ENCODE data around the gene QSER1. TPM values are rescaled to one million over a fixed set of nuclear protein-coding genes. Genes with fewer than 3 reads are reported as not detected.

The QSER1 gene
- total RNA-seq, 1 donor from 2014 or later = 17.9 TPM

DNA sequence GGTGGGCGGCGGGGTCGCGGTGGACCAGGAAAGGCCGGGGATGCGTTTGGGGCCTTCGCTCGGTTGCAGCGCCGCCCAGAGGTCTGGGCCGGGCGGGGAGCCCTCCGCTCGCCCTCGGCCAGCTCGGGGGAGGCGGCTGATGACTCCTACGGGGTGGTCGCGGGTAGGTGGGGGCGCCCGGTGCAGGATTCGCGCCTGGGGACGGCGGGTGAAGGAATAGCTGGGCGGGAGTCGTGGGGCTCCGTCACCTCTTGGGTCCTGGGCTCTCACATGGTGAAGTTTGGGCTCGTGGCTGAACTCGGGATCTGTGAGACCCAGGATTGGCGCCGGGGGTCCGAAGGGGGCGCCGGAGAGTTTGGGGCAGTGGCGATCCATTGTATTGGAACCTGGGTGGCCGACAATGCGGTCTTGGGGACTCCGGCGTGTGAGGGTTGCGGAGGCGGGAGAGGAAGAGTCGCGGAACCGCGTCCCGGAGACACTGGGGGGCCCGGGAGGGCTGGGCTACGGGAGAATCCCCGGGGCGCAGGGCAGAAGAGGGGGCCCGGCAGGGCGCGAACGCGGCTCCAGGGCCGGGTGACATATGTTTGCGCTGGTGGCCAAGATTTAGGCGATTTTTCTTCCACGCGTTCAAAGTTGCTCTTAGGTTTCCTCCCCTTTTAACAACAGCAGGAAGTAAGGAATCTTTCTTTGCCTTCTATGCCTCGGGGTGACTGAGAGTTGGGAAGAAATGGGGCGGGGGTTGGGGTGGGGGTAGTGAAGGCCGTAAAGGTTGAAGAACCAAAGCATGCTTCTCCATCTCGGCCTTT is 935 bp downstream of the QSER1 start:
- Mint-ChIP-seq H3K4me1 (ENCODE audit: low read depth) (peaks cover 27% of the 10 kb centered on the region), H3K27ac (peak overlapping the region; percentile 95)
- peak; percentile 23 for DNase-seq (ENCODE audit: low spot score)

DNA sequence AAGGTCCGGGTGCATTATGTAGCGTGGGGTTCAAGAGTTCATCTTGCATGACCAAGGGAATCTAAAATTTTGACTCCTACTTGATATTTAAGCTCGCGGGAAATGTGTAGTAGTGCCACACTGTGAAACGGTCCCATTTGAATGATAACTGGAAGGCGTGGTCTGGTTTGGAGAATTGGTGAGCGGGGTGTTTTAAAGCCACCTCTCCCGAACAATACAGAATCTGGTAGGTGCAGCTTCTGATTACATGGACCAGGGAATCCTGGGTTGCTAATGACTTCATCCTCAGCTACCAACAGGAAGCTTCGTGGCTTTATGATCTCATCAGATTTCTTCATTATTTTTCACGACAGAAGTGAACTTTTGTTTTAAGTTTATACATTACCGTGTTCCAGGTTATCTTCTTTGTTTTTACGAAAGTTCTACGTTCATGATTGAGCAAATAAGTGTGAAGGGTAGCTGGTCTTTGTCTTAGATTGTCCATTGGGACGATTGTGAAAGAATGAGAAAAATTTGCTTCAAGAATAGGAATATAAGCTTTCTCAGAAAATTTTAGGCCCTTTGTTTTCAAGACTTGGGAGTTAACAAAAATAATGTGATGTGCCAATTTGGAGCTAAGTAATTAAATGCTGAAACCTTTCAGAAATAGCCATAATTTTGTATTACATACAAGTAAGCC is 1.7 kb downstream of the QSER1 start:
- Mint-ChIP-seq H3K4me1 (ENCODE audit: low read depth) (peaks cover 30% of the 10 kb centered on the region), H3K4me3 (ENCODE audit: low read depth) (peak overlapping the region; percentile 98), H3K27ac (peak overlapping the region; percentile 95), H3K9me3 (no peaks in the 10 kb centered on the region), H3K27me3 (ENCODE audit: low read depth) (peaks cover 8% of the 10 kb centered on the region), H3K36me3 (ENCODE audit: low read depth) (peaks cover 7% of the 10 kb centered on the region)
- no peak for DNase-seq (ENCODE audit: low spot score)
- intact Hi-C loops (cut with micrococcal nuclease) = loop anchor here (2.0 to 5.0 kb wide), 2 partner anchors 267 to 312 kb away; partner anchors contain the start of genes CSTF3 and EIF3M

More for the DNA sequence above, 935 bp downstream of the QSER1 start:
- Mint-ChIP-seq H3K9me3 (no peaks in the 10 kb centered on the region), H3K4me3 (ENCODE audit: low read depth) (peak overlapping the region; percentile 98), H3K36me3 (ENCODE audit: low read depth) (peaks cover 7% of the 10 kb centered on the region), H3K27me3 (ENCODE audit: low read depth) (peaks cover 8% of the 10 kb centered on the region)
- intact Hi-C loops (cut with micrococcal nuclease) = loop anchor here (2.0 to 5.0 kb wide), 3 partner anchors 65 to 311 kb away; partner anchors contain the start of genes CSTF3, EIF3M and PRRG4

DNA sequence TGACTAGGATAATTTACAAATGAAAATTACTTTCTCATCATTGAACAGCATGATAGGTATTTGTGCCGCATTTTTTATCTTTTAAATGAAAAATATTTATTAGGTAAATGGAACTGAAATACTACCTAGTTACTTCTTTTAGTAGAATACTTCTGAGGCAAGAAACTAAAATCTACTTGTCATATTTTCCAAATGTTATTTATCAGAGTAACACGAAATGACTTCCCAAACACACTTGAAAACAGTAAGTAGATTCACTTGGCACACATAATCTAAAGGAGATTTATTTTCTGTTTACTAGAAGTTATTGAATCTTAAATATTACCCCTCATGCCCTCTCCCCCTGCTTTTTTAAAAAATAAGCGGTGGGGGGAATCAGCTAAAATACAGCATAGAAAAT is 2.3 kb downstream of the QSER1 start:
- intact Hi-C loops (cut with micrococcal nuclease) = loop anchor here (2.0 to 5.0 kb wide), 2 partner anchors 266 to 313 kb away; partner anchors contain the start of genes CSTF3 and EIF3M
- H3K4me1 Mint-ChIP-seq (ENCODE audit: low read depth) = peaks cover 36% of the 10 kb centered on the region
- peaks cover 11% of the 10 kb centered on the region for H3K36me3 Mint-ChIP-seq (ENCODE audit: low read depth)
- H3K4me3 Mint-ChIP-seq (ENCODE audit: low read depth) = peak overlapping the region; percentile 41
- H3K27me3 Mint-ChIP-seq (ENCODE audit: low read depth) = peaks cover 8% of the 10 kb centered on the region
- no peak overlapping the region for H3K27ac Mint-ChIP-seq
- H3K9me3 Mint-ChIP-seq = no peaks in the 10 kb centered on the region
- DNase-seq (ENCODE audit: low spot score) = no peak

DNA sequence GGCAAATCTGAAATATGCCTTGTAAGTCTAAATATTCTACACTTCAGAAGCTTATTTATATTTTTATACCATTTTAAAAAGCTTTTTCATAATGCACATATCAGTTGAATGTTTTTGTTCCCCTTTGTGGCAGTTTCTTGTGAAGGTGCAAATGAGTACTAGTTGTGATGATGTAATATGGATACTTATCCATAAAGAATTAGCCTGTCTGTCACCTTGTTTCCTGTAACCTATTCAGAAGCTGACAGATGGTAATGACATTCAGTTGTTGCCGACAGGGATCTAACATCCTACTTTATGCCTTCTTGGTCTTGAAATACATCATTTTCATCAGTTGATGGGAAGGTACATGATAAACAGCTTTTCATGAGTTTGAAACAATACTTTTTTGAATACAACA is 2.9 kb downstream of the QSER1 start:
- peaks cover 5% of the 10 kb centered on the region for H3K27me3 Mint-ChIP-seq (ENCODE audit: low read depth)
- H3K27ac Mint-ChIP-seq = no peak overlapping the region
- peak overlapping the region; percentile 41 for H3K4me3 Mint-ChIP-seq (ENCODE audit: low read depth)
- peaks cover 36% of the 10 kb centered on the region for H3K4me1 Mint-ChIP-seq (ENCODE audit: low read depth)
- no peaks in the 10 kb centered on the region for H3K9me3 Mint-ChIP-seq
- H3K36me3 Mint-ChIP-seq (ENCODE audit: low read depth) = peaks cover 13% of the 10 kb centered on the region
- intact Hi-C loops (cut with micrococcal nuclease) = loop anchor here (2.0 kb wide), 1 partner anchor 265 kb away; the partner anchor contains the start of gene CSTF3
- no peak for DNase-seq (ENCODE audit: low spot score)

DNA sequence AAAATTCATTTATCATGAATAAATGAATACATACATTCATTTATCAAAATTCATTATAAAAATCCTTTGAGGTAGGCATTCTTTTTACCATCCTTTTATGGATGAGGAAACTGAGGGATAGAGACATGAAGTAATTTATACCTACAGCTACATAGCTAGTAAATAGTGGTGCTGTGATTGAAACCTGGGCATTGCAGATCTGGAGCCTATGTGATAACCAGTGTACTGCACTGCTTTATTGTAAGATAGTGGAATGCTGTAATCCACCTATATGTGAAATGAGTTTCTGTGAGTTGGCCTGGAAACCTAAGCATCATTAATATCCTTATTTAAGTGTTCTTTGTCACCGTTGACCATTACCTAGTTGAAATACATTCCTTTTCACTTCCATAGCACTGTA is 4.5 kb downstream of the QSER1 start:
- Mint-ChIP-seq H3K4me3 (ENCODE audit: low read depth) (no peak overlapping the region), H3K4me1 (ENCODE audit: low read depth) (peaks cover 31% of the 10 kb centered on the region), H3K36me3 (ENCODE audit: low read depth) (peaks cover 17% of the 10 kb centered on the region), H3K27me3 (ENCODE audit: low read depth) (no peaks in the 10 kb centered on the region), H3K9me3 (no peaks in the 10 kb centered on the region), H3K27ac (no peak overlapping the region)
- intact Hi-C loops (cut with micrococcal nuclease) = no loop called here
- no peak for DNase-seq (ENCODE audit: low spot score)

DNA sequence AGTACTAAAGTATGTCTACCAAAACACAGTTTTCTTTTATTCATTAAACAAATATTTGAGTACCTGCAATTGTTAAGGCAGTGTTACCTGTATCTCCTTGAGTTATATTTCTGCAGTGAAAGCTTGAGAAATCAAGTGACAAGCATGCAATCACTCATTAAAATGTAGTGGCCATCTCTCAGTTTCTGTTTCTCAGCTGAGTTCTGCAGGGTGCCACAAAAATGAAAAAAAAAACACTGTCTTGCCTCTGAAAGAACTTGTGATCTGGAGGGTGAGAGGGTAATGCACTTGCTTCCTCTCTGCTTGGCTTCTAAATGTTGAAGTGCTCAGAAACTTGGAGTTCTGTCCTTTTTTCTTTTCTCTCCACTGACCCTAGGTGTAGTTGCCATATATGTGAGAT is 6.8 kb downstream of the QSER1 start:
- Mint-ChIP-seq H3K4me1 (ENCODE audit: low read depth) (peaks cover 24% of the 10 kb centered on the region), H3K4me3 (ENCODE audit: low read depth) (no peak overlapping the region), H3K27me3 (ENCODE audit: low read depth) (no peaks in the 10 kb centered on the region), H3K27ac (no peak overlapping the region), H3K9me3 (no peaks in the 10 kb centered on the region), H3K36me3 (ENCODE audit: low read depth) (peaks cover 19% of the 10 kb centered on the region)
- intact Hi-C loops (cut with micrococcal nuclease) = no loop called here
- DNase-seq (ENCODE audit: low spot score) = no peak

DNA sequence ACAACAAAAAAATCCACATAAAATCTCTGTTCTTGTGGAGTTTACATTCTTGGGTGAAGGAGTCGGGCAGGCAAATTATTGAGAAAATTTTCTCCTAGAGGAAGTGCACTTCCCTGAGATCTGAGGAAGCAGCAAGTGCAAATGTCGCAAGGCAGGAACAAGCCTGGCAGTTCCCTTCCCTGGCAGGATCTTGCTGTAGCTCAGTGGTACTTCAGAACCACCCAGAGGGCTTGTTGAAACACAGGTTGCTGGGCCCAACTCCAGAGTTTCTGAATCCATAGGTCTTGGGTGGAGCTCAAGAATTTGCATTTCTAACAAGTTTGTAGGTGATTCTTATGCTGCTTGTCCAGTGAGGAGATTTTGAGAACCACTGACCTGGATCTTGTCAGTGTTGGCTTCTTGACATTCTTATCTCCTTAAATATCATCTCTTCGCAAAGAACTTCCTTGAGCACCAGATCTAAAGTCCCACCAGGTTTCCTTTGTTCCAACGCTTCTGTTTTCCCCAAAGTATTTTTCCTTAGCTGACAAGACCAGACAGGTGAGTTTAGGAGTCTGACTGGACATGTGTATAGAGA is 9.6 kb downstream of the QSER1 start:
- Mint-ChIP-seq H3K36me3 (ENCODE audit: low read depth) (peaks cover 12% of the 10 kb centered on the region), H3K9me3 (no peaks in the 10 kb centered on the region), H3K4me3 (ENCODE audit: low read depth) (no peak overlapping the region), H3K27me3 (ENCODE audit: low read depth) (no peaks in the 10 kb centered on the region), H3K27ac (no peak overlapping the region), H3K4me1 (ENCODE audit: low read depth) (peaks cover 21% of the 10 kb centered on the region)
- intact Hi-C loops (cut with micrococcal nuclease) = no loop called here
- no peak for DNase-seq (ENCODE audit: low spot score)

DNA sequence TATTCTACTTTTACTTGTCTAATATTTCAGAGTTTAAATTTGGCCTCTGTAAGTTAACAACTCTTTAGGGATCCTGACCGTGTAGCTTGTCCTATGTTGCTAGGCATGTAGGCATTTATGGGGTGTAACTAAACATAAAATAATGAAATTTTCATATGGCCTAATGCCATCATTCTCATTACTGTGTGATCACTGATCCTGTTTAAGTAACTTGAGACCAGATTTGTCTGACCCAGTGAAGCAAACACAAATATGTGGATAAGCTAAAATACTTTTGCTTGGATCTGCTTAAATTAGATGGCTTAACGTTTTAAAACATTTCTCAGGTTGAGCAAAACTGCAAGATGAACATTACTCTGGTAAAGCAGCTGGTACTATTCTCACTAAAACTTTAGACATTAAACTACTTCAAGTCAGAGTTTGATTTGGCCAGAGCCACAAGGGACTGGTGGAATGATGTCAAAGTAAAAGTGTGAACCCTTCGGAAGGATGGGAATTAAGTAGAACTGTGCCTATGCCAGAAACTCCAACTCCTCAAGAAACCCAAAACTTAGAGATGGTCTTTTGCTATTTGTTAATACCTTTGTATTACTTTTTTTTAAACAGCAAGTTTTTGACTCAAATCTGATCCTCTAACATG is 12.5 kb downstream of the QSER1 start:
- no peak for DNase-seq (ENCODE audit: low spot score)
- peaks cover 5% of the 10 kb centered on the region for H3K4me1 Mint-ChIP-seq (ENCODE audit: low read depth)
- H3K9me3 Mint-ChIP-seq = no peaks in the 10 kb centered on the region
- no peaks in the 10 kb centered on the region for H3K27me3 Mint-ChIP-seq (ENCODE audit: low read depth)
- H3K4me3 Mint-ChIP-seq (ENCODE audit: low read depth) = no peak overlapping the region
- intact Hi-C loops (cut with micrococcal nuclease) = no loop called here
- H3K36me3 Mint-ChIP-seq (ENCODE audit: low read depth) = peaks cover 21% of the 10 kb centered on the region
- no peak overlapping the region for H3K27ac Mint-ChIP-seq

DNA sequence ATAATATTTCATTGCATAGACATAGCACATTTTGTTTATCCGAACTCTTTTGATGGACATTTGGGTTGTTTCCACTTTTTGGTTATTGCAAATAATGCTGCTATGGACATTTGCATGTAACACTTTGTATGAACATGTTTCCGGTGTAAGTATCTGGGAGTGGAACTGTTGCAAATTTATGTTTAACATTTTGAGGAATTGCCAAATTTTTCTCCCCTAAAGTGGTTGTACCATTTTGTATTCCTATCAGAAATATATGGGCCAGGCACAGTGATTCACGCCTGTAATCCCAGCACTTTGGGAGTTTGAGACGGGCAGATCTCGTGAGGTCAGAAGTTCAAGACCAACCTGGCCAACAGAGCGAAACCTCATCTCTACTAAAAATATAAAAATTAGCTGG is 16.0 kb downstream of the QSER1 start:
- Mint-ChIP-seq H3K4me1 (ENCODE audit: low read depth) (peaks cover 7% of the 10 kb centered on the region), H3K9me3 (no peaks in the 10 kb centered on the region), H3K27me3 (ENCODE audit: low read depth) (no peaks in the 10 kb centered on the region), H3K36me3 (ENCODE audit: low read depth) (peaks cover 14% of the 10 kb centered on the region), H3K27ac (no peak overlapping the region), H3K4me3 (ENCODE audit: low read depth) (no peak overlapping the region)
- DNase-seq (ENCODE audit: low spot score) = no peak
- intact Hi-C loops (cut with micrococcal nuclease) = no loop called here

DNA sequence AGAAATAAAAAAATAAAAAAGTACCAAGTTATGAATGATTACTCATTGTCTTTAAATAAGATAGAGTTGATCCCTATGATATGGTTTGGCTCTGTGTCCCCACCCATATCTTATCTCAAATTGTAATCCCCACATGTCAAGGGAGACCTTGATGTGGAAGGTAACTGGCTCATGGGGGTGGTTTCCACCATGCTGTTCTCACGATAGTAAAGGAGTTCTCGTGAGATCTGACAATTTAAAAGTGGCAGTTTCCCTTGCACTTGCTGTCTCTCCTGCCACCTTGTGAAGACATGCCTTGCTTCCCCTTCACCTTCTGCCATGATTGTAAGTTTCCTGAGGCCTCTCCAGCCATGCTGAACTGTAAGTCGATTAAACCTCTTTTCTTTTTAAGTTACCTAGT is 18.8 kb downstream of the QSER1 start:
- DNase-seq (ENCODE audit: low spot score) = no peak
- peaks cover 14% of the 10 kb centered on the region for H3K36me3 Mint-ChIP-seq (ENCODE audit: low read depth)
- no peaks in the 10 kb centered on the region for H3K27me3 Mint-ChIP-seq (ENCODE audit: low read depth)
- no peaks in the 10 kb centered on the region for H3K9me3 Mint-ChIP-seq
- intact Hi-C loops (cut with micrococcal nuclease) = no loop called here
- no peak overlapping the region for H3K27ac Mint-ChIP-seq
- no peak overlapping the region for H3K4me3 Mint-ChIP-seq (ENCODE audit: low read depth)
- peaks cover 7% of the 10 kb centered on the region for H3K4me1 Mint-ChIP-seq (ENCODE audit: low read depth)

DNA sequence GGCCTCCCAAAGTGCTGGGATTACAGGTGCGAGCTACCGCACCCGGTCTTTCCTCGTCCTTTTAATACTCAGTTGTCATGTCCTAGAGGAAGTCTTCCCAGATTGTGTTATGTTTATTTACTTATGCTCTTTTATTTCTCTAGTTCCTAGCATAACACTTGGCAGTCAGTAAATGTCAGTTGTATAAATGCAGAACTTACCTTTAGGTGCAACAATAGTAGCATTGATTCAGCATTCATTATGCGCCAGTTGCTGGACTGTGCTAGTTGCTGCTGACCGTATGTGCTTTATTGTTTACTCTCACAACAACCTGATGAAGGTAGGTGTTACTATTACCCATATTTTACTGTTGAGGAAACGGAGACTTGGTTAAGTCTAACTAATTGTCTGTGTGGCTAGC is 20.8 kb downstream of the QSER1 start:
- Mint-ChIP-seq H3K27ac (no peak overlapping the region), H3K36me3 (ENCODE audit: low read depth) (peaks cover 7% of the 10 kb centered on the region), H3K27me3 (ENCODE audit: low read depth) (no peaks in the 10 kb centered on the region), H3K9me3 (no peaks in the 10 kb centered on the region), H3K4me3 (ENCODE audit: low read depth) (no peak overlapping the region), H3K4me1 (ENCODE audit: low read depth) (peaks cover 14% of the 10 kb centered on the region)
- intact Hi-C loops (cut with micrococcal nuclease) = no loop called here
- no peak for DNase-seq (ENCODE audit: low spot score)

DNA sequence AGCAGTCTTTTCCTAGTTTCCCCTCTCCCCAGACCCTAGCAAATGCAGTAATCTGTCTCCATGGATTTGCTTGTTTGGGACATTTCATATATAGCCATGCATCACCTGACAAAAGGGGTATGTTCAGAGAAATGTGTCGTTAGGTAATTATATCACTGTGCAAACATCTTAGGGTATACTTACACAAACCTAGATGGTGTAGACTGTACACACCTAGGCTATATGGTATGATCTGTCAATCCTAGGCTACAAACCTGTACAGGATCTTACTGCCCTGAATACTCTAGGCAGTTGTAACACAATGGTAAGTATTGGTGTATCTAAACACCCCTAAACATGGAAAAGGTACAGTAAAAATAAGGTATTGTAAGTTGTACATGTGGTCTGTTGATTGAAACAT is 23.8 kb downstream of the QSER1 start:
- intact Hi-C loops (cut with micrococcal nuclease) = no loop called here
- Mint-ChIP-seq H3K27me3 (ENCODE audit: low read depth) (no peaks in the 10 kb centered on the region), H3K4me1 (ENCODE audit: low read depth) (peaks cover 29% of the 10 kb centered on the region), H3K9me3 (no peaks in the 10 kb centered on the region), H3K27ac (no peak overlapping the region), H3K36me3 (ENCODE audit: low read depth) (no peaks in the 10 kb centered on the region), H3K4me3 (ENCODE audit: low read depth) (no peak overlapping the region)
- DNase-seq (ENCODE audit: low spot score) = no peak

All from activated T-helper 2 cell treated with anti-CD3 and anti-CD28 coated beads, Interferon-gamma antibody, Interleukin-2, Interleukin-4, amounts not matched to agents 10 μg/mL and 5 μg/mL and 100 μg/mL, durations not matched to agents 14 hours and 24 hours and 36 hours (primary cell).